Placental epithelial cell (primary cell): ENCODE measurements around the gene ARID5B. TPM values are rescaled to one million over a fixed set of nuclear protein-coding genes. Genes with fewer than 3 reads are reported as not detected.

ENCODE experiments used
- total RNA-seq: library from RNA; depleted of rRNA; stranded (reverse); fragments of >200 nt; gene quantifications from 2 replicates; pipeline ENCODE4 v1.2.3, GENCODE V29; 2012

The ARID5B gene
- 18.2 and 18.5 TPM in 2 replicates for total RNA-seq

GRCh38 chr10:61900829-61901792, at the start of gene ARID5B:
Gene ARID5B, plus strand, starts transcription at chr10:61901699. Its CDS starts 11 bp downstream, at chr10:61901710.

Other genes starting within 250 kb of the ARID5B start
- 0.87 and 3.5 TPM in 2 replicates for gene CABCOCO1, start 238.8 kb upstream of the ARID5B start, total RNA-seq